Stimulated activated CD8-positive, alpha-beta memory T cell treated with anti-CD3 and anti-CD28 coated beads, Interleukin-7, amount 100 ng/mL, for 4 hours (primary cell): Measurements from ENCODE around the gene FNDC3B.

Source experiments
- DNase-seq, 2 donors: peaks; one replicate each; pipeline ENCODE4 v3.0.0-alpha.2; 2020; ENCODE audit warnings: low read depth in 2 of 2

The FNDC3B gene

GRCh38 chr3:172286548-172287148 is 247.3 kb downstream of the FNDC3B start:
- DNase-seq: no peak

GRCh38 chr3:172287937-172288477 is 248.6 kb downstream of the FNDC3B start:
- no peak for DNase-seq

GRCh38 chr3:172288651-172289050 is 249.3 kb downstream of the FNDC3B start:
- no peak for DNase-seq

GRCh38 chr3:172289583-172289982 is 250.2 kb downstream of the FNDC3B start:
- DNase-seq: no peak

- DNase-seq: no peak
Measured at GRCh38 chr3:172290457-172290856, 251.1 kb downstream of the FNDC3B start.

GRCh38 chr3:172291650-172292049 is 252.3 kb downstream of the FNDC3B start:
- DNase-seq: no peak

GRCh38 chr3:172292422-172292821 is 253.0 kb downstream of the FNDC3B start:
- DNase-seq: no peak

GRCh38 chr3:172293093-172293492 is 253.7 kb downstream of the FNDC3B start:
- DNase-seq: no peak

- no peak for DNase-seq
Measured at GRCh38 chr3:172294223-172294806, 254.9 kb downstream of the FNDC3B start.

GRCh38 chr3:172296248-172296974 is 257.0 kb downstream of the FNDC3B start:
- no peak for DNase-seq

- no peak for DNase-seq
Measured at GRCh38 chr3:172296975-172297332, 257.6 kb downstream of the FNDC3B start.

- DNase-seq: no peak
Measured at GRCh38 chr3:172298247-172298646, 258.9 kb downstream of the FNDC3B start.

- DNase-seq: no peak
Measured at GRCh38 chr3:172300187-172300586, 260.8 kb downstream of the FNDC3B start.

- no peak for DNase-seq
Measured at GRCh38 chr3:172300862-172301261, 261.5 kb downstream of the FNDC3B start.

GRCh38 chr3:172302203-172302602 is 262.8 kb downstream of the FNDC3B start:
- no peak for DNase-seq

- no peak for DNase-seq
Measured at GRCh38 chr3:172303181-172303580, 263.8 kb downstream of the FNDC3B start.

- DNase-seq: no peak
Measured at GRCh38 chr3:172303941-172304558, 264.7 kb downstream of the FNDC3B start.

GRCh38 chr3:172305552-172305951 is 266.2 kb downstream of the FNDC3B start:
- no peak for DNase-seq

GRCh38 chr3:172305974-172306373 is 266.6 kb downstream of the FNDC3B start:
- DNase-seq: no peak

- no peak for DNase-seq
Measured at GRCh38 chr3:172307141-172307560, 267.8 kb downstream of the FNDC3B start.

GRCh38 chr3:172309059-172309458 is 269.7 kb downstream of the FNDC3B start:
- no peak for DNase-seq

- no peak for DNase-seq
Measured at GRCh38 chr3:172309741-172310427, 270.5 kb downstream of the FNDC3B start.
